IPS DF 6.9 (cell line): ENCODE results near the gene EHF.

ENCODE experiments used
- DNase-seq: peaks from one replicate; pipeline ENCODE4 v3.0.0-alpha.2; 2013; ENCODE audit warnings: low read depth, low spot score
- H3K27ac ChIP-seq: one replicate; pipeline ENCODE4 v1.5.1; 2013; ENCODE audit warnings: low read length, control low read depth
- H3K27me3 ChIP-seq: 2 replicates; pipeline ENCODE4 v1.6.1; 2013; ENCODE audit warnings: mild to moderate bottlenecking, low read length; ENCODE audit not compliant: control insufficient read depth, insufficient read depth
- H3K36me3 ChIP-seq: 2 replicates; pipeline ENCODE4 v1.6.1; 2013; ENCODE audit warnings: low read length; ENCODE audit not compliant: control insufficient read depth, insufficient read depth
- H3K4me1 ChIP-seq: 2 replicates; pipeline ENCODE4 v1.6.1; 2013; ENCODE audit warnings: low read length; ENCODE audit not compliant: control insufficient read depth, insufficient read depth
- H3K4me3 ChIP-seq: 2 replicates; pipeline ENCODE4 v1.5.1; 2013; ENCODE audit warnings: mild to moderate bottlenecking, low read length
- H3K9me3 ChIP-seq: 2 replicates; pipeline ENCODE4 v1.6.1; 2013; ENCODE audit warnings: low read length, inconsistent platforms; ENCODE audit not compliant: control insufficient read depth, insufficient read depth
- WGBS: extraction: QIAGEN DNeasy Blood & Tissue Kit; methylation state at CpG from one replicate; pipeline ENCODE4 v1.1.7; 2013; ENCODE audit warnings: mixed read lengths, missing lambda C conversion rate; ENCODE audit not compliant: insufficient read length, insufficient coverage; 5-methylcytosine and 5-hydroxymethylcytosine counted together

Gene EHF

DNA sequence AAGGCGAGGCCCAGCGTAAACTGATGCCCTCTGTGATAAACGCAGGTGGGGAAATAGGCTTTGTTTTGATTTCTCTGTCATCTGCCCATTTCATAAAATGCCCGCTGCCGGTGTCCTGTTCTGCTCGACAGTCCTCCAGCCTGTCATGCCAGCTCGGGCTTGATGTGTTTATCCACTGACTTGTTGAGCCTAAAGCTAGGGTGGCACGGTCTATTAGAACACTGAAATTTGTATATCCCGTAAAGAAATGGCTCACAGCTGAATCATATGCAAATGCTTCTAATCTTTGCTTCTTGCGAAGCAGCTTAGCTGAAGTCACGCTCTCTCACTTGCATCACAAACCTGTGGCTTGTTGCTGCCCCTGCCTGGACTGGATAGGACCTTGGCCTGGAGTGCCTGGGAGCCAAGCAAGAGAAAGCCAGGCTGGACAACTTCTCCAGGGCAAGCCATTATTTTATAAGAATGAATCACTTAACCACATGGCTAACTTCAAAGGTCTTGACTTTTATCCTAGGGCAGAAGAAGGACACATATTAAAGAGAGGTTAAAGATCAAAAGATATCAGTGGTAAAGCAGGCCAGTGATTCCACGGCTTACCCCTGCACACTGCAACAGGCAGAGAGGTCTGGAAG, 33.1 kb downstream of the EHF start:
- no peak for DNase-seq
- no peak overlapping the region for H3K4me3 ChIP-seq
- WGBS: no CpG with 5 or more reads among the region's 12 CpGs
- no peaks in the 10 kb centered on the region for H3K27me3 ChIP-seq
- no peak overlapping the region for H3K27ac ChIP-seq
- H3K36me3 ChIP-seq: no peaks in the 10 kb centered on the region
- H3K4me1 ChIP-seq: peaks cover 1% of the 10 kb centered on the region; the same call in 1 of the 2 replicates
- H3K9me3 ChIP-seq: no peaks in the 10 kb centered on the region

DNA sequence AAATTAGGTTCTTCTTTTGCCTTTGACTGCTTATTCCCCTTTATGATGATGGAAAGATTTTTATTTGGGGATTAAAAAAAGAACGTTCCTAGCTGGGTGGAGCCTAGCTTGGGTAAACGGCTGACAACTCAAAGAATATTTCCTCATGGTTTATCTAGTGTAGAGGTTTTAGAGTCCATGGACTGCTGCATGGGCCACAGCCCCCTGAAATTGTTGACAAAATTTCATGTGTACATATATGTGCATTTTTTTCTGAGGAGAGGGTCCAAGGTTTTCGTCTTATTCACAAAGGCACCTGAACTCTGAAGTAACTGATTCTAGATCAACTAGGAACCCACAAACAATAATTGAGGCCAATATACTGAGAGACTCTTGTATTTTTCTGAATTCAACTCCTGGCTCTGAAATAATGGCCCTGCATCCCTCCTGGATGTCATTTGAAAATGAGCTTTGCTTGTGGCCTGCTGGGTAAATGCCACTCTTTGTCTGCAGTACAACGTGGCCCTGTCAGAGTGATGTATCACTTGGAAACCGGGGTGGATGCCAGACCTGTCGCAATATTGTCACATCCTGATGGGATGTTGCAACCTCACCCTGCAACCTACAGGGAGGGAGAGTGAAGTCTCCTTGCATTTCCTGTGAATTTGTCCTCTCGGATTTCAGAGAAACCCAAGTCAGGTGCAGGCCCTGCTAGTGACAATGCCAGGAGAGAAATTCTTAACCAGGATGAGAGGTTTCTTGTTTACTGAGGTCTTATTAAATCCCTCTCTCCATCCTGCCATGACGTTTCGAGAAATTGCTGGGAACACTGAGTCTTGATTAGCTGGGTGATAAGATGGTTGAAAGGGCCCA, 33.8 kb downstream of the EHF start:
- Histone ChIP-seq H3K9me3 (no peaks in the 10 kb centered on the region), H3K36me3 (no peaks in the 10 kb centered on the region), H3K4me3 (no peak overlapping the region), H3K27ac (no peak overlapping the region), H3K27me3 (no peaks in the 10 kb centered on the region), H3K4me1 (peaks cover 1% of the 10 kb centered on the region; the same call in 1 of the 2 replicates)
- no CpG with 5 or more reads among the region's 9 CpGs for WGBS
- no peak for DNase-seq

DNA sequence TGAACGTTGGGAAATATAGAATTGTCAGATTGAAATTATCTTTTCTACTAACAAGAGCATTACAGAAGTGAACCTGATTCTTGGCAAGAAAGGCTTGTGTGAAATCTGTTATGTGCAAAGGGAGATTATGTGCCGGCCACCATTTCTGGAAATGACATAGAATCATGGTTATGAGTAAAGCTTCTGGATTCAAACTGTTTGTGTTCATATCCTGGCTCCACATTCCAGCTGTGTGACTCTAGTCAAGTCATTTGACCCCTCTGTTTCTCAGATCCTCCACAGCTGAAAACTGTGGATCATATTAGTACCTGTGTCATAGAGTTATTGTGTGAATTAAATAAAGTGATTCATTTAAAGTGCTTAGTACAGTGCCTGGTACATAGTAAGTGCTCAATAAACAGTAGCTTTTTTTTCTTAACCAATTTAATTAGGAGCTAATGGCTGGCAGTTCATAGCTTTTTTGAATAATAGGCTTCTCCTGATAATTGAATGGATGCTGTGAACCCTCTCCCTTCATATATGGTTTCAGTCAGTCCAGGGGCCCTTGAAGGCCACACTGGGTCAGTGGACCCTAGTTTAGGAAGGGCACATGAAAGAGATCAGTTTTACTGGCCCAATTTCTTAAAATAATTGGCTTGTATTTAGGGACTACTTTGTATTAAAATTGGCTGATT, 34.6 kb downstream of the EHF start:
- no peaks in the 10 kb centered on the region for H3K9me3 ChIP-seq
- no peaks in the 10 kb centered on the region for H3K27me3 ChIP-seq
- WGBS: no CpG with 5 or more reads among the region's 2 CpGs
- no peak overlapping the region for H3K27ac ChIP-seq
- no peak for DNase-seq
- H3K4me1 ChIP-seq: peaks cover 1% of the 10 kb centered on the region; the same call in 1 of the 2 replicates
- H3K36me3 ChIP-seq: no peaks in the 10 kb centered on the region
- H3K4me3 ChIP-seq: no peak overlapping the region

DNA sequence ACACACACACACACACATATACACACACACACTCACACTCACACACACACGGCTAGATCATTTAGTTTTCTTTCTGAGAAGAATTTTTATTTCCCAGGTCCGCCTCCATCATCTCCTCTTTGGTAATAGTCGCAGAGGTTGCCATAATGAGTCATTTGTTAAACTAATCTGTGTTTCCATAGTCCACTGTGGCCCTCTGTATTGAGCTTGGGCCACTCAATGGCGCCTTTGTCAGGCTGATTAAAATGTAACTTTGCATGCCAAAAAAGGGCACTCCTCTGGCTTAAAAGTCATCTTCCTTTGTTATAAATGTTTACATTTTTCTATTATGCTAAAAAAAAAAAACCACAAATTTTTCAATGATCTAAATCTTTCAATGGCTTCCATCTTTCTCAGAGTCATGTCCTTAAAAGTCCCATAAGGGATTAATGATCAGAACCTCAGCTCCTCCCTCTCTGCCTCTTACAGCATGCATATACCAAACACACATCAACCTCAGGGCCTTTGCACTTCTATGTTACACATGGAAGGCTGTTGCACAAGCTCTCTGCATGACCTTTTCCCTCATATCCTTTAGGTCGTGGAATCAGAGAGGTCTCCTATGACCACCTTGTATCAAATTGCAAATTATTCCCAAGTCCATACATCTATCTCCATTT, 35.3 kb downstream of the EHF start:
- no peak overlapping the region for H3K4me3 ChIP-seq
- no peak for DNase-seq
- H3K4me1 ChIP-seq: peaks cover 1% of the 10 kb centered on the region; the same call in 1 of the 2 replicates
- H3K27me3 ChIP-seq: no peaks in the 10 kb centered on the region
- WGBS: no CpG with 5 or more reads among the region's 5 CpGs
- no peaks in the 10 kb centered on the region for H3K9me3 ChIP-seq
- no peaks in the 10 kb centered on the region for H3K36me3 ChIP-seq
- H3K27ac ChIP-seq: no peak overlapping the region

DNA sequence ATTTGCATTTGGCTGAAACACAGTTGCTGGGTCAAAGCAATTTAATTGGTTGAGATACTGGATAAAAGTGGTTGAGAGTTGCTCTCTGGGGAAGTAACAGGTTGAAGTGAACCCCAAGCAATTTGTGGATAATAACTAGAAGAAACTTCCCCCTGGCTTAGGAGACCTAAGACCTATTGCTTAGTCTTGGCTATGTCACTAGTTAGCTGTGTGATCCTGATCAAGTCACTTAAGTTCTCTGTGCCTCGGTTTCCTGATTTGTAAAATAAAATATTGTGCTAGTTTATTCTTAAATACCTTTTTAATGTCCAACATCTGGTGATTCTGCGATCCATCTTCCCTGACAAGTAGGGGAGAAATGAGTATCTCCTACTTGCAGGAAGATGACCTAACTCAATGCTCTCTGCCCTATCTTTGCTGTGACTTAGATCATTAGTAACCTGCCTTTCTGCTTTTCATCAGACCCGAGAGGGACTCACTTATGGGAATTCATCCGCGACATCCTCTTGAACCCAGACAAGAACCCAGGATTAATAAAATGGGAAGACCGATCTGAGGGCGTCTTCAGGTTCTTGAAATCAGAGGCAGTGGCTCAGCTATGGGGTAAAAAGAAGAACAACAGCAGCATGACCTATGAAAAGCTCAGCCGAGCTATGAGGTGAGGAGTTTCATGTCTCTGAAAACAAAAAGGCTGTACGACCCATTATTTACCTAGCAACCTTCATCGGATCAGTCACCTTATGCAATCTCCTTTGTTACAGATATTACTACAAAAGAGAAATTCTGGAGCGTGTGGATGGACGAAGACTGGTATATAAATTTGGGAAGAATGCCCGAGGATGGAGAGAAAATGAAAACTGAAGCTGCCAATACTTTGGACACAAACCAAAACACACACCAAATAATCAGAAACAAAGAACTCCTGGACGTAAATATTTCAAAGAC, 37.5 kb downstream of the EHF start:
- Histone ChIP-seq H3K4me1 (peaks cover 1% of the 10 kb centered on the region; the same call in 1 of the 2 replicates), H3K27ac (no peak overlapping the region), H3K27me3 (no peaks in the 10 kb centered on the region), H3K4me3 (no peak overlapping the region), H3K9me3 (no peaks in the 10 kb centered on the region), H3K36me3 (no peaks in the 10 kb centered on the region)
- WGBS: no CpG with 5 or more reads among the region's 14 CpGs
- no peak for DNase-seq

DNA sequence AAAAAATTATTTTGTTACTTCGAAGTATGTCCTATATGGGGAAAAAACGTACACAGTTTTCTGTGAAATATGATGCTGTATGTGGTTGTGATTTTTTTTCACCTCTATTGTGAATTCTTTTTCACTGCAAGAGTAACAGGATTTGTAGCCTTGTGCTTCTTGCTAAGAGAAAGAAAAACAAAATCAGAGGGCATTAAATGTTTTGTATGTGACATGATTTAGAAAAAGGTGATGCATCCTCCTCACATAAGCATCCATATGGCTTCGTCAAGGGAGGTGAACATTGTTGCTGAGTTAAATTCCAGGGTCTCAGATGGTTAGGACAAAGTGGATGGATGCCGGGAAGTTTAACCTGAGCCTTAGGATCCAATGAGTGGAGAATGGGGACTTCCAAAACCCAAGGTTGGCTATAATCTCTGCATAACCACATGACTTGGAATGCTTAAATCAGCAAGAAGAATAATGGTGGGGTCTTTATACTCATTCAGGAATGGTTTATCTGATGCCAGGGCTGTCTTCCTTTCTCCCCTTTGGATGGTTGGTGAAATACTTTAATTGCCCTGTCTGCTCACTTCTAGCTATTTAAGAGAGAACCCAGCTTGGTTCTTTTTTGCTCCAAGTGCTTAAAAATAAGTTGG, 38.3 kb downstream of the EHF start:
- Histone ChIP-seq H3K36me3 (no peaks in the 10 kb centered on the region), H3K27ac (no peak overlapping the region)
- WGBS: no CpG with 5 or more reads among the region's 4 CpGs

DNA sequence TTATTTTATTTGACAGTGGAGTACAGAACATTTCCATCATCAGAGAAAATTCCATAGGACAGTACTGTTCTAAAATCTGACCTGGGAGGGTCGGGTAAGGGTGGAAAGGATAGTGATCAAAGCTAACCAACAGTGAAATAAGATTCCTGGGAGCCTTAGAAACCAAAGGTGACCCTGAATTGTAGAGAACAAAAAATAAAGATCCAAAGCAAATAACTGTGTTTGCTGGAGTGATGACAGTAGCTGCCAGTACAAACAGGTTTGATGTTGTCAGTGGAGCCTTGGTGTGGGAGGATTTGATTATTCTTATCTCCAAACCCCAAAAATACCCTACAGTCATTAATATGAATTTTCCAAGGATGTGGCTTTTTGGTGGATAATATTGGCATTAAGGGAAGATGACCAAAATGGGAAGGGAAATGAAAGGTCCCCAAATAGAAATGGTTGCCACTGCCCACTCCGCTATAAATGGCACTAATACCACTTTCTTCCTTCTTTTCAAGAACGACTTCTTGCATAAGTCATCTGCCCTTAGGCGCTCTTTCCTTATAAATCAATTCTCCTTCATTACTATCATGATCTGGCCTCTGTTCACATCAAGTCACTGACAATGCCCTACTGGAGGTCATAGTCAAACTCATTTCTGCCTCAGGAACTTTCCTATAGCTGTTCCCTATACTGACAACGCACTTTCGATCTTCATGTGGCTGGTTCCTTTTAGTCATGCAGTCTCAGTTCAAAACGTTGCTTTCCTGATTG, 44.4 kb downstream of the EHF start:
- no peaks in the 10 kb centered on the region for H3K27me3 ChIP-seq
- no peak overlapping the region for H3K4me3 ChIP-seq
- no CpG with 5 or more reads among the region's 7 CpGs for WGBS
- H3K27ac ChIP-seq: no peak overlapping the region
- H3K9me3 ChIP-seq: no peaks in the 10 kb centered on the region
- no peaks in the 10 kb centered on the region for H3K36me3 ChIP-seq
- no peaks in the 10 kb centered on the region for H3K4me1 ChIP-seq
- DNase-seq: no peak

More for the DNA sequence above, 38.3 kb downstream of the EHF start:
- H3K27me3 ChIP-seq: no peaks in the 10 kb centered on the region
- H3K4me1 ChIP-seq: no peaks in the 10 kb centered on the region
- no peak for DNase-seq
- H3K4me3 ChIP-seq: no peak overlapping the region
- H3K9me3 ChIP-seq: no peaks in the 10 kb centered on the region

DNA sequence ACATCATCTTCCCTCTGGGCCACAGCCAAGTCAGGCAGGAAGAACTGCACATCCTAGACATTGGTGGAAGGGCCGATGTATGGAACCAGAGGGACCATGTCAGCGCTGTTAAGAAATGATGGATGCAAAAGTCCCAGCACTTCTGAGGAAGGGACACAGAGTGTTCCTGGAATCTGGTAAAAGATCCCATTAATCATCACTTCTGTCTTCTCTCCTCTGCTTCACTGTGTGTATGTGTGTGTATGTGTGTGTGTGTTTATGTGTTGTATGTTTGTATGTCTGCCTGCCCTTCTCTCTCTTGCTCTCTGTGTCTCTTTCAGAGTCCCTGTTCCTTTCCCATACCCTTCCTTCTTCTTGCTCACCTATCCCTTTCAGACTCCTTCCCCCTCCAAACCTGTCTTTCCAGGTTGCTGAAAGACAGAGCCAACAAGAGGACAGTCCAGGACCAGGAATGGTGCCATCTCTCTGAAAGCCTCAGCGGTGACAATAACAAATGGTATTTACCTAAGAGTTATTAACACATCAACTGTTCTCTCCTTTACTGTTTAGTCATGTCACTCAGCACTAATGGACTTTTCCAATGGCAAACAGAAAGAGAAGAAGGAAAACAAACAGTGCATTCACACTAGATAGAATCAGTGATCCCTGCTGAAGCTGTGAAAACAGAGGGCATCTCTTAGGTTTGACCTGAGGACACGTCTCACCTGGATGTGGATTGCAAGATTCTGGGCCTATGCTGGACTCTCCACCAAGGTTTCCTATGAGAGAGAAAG, 47.1 kb downstream of the EHF start:
- Histone ChIP-seq H3K36me3 (no peaks in the 10 kb centered on the region), H3K4me3 (no peak overlapping the region), H3K27ac (no peak overlapping the region), H3K4me1 (no peaks in the 10 kb centered on the region), H3K9me3 (no peaks in the 10 kb centered on the region), H3K27me3 (no peaks in the 10 kb centered on the region)
- DNase-seq: no peak
- no CpG with 5 or more reads among the region's 4 CpGs for WGBS
